BLaER1 treated with 17β-estradiol and CSF1 and Interleukin-3, amounts not matched to agents 10 nM and 100 nM (cell line): ENCODE data around the gene PEPD.
"Not testable (repeated sequence)": the region's sequence is repeated elsewhere in the genome, so short reads cannot be mapped to it uniquely, and the experiment has no call there.

Experiments used
- H3K27ac ChIP-seq, 11 experiments: shearing (Covaris generic); formaldehyde crosslinking; 2 replicates each; pipeline ENCODE4 v1.8.1; 2022
- H3K27me3 ChIP-seq, 11 experiments: shearing (Covaris generic); formaldehyde crosslinking; 2 replicates each; pipeline ENCODE4 v1.8.1; 2022
- H3K36me3 ChIP-seq, 11 experiments: shearing (Covaris generic); formaldehyde crosslinking; 2 replicates each; pipeline ENCODE4 v1.8.1; 2022
- H3K4me1 ChIP-seq, 10 experiments: shearing (Covaris generic); formaldehyde crosslinking; 2 replicates each; pipeline ENCODE4 v1.8.1; 2022
- H3K4me2 ChIP-seq, 11 experiments: shearing (Covaris generic); formaldehyde crosslinking; 2 replicates each; pipeline ENCODE4 v1.8.1; 2022
- H3K4me3 ChIP-seq, 10 experiments: shearing (Covaris generic); formaldehyde crosslinking; 2 replicates each; pipeline ENCODE4 v1.8.1; 2022
- H3K9ac ChIP-seq, 11 experiments: shearing (Covaris generic); formaldehyde crosslinking; 2 replicates each; pipeline ENCODE4 v1.8.1; 2022
- H3K9me3 ChIP-seq, 11 experiments: shearing (Covaris generic); formaldehyde crosslinking; replicated peaks in 1 of 11; 2 replicates each; pipeline ENCODE4 v1.8.1; 2022
- H4K20me1 ChIP-seq, 11 experiments: shearing (Covaris generic); formaldehyde crosslinking; 2 replicates each; pipeline ENCODE4 v1.8.1; 2022
- Cebpa-rat ChIP-seq, 11 experiments: shearing (Covaris generic); IDR thresholded peaks; 2 replicates each; pipeline ENCODE4 v1.8.1; 2022

Gene PEPD

GRCh38 chr19:33499248-33499647, 22.3 kb downstream of the PEPD start:
- Histone ChIP-seq H3K9me3 (no peaks in the 10 kb centered on the region), H3K4me1 (no peaks in the 10 kb centered on the region), H4K20me1 (peaks cover 0 to 61% (median 0%) of the 10 kb centered on the region in 11 experiments; a peak in 9 of 22 replicates), H3K4me2 (no peak overlapping the region), H3K27me3 (no peaks in the 10 kb centered on the region), H3K9ac (no peak overlapping the region), H3K36me3 (peaks cover 4 to 90% (median 22%) of the 10 kb centered on the region in 11 experiments; a peak in 16 of 22 replicates), H3K4me3 (no peak overlapping the region), H3K27ac (no peak overlapping the region)
- TF ChIP-seq Cebpa-rat (IDR thresholded peaks at IDR 0.05), result no peak

- Histone ChIP-seq H3K36me3 (peaks cover 4 to 82% (median 22%) of the 10 kb centered on the region in 11 experiments; a peak in 16 of 22 replicates), H3K27ac (no peak overlapping the region), H4K20me1 (peaks cover 0 to 61% (median 0%) of the 10 kb centered on the region in 11 experiments; a peak in 9 of 22 replicates), H3K4me2 (no peak overlapping the region), H3K9me3 (no peaks in the 10 kb centered on the region), H3K4me1 (no peaks in the 10 kb centered on the region), H3K9ac (no peak overlapping the region), H3K4me3 (no peak overlapping the region), H3K27me3 (no peaks in the 10 kb centered on the region)
- TF ChIP-seq Cebpa-rat (IDR thresholded peaks at IDR 0.05), result no peak
These were observed 23.1 kb downstream of the PEPD start for GRCh38 chr19:33498391-33499000.

GRCh38 chr19:33497778-33498175, 23.8 kb downstream of the PEPD start:
- Histone ChIP-seq H3K4me3 (no peak overlapping the region), H3K4me1 (no peaks in the 10 kb centered on the region), H3K9me3 (no peaks in the 10 kb centered on the region), H3K27me3 (no peaks in the 10 kb centered on the region), H3K27ac (no peak overlapping the region), H3K9ac (no peak overlapping the region; a peak in 1 of 22 replicates), H3K4me2 (no peak overlapping the region), H4K20me1 (peaks cover 0 to 58% (median 0%) of the 10 kb centered on the region in 11 experiments; a peak in 6 of 22 replicates), H3K36me3 (peaks cover 4 to 83% (median 22%) of the 10 kb centered on the region in 11 experiments; a peak in 16 of 22 replicates)
- TF ChIP-seq Cebpa-rat (IDR thresholded peaks at IDR 0.05), result no peak

GRCh38 chr19:33497131-33497777, 24.3 kb downstream of the PEPD start:
- no peaks in the 10 kb centered on the region for H3K9me3 ChIP-seq
- H3K27ac ChIP-seq, result no peak overlapping the region
- H3K4me1 ChIP-seq, result no peaks in the 10 kb centered on the region
- H3K9ac ChIP-seq, result no peak overlapping the region; a peak in 1 of 22 replicates
- H3K36me3 ChIP-seq, result peaks cover 4 to 79% (median 22%) of the 10 kb centered on the region in 11 experiments; a peak in 16 of 22 replicates
- no peak overlapping the region for H3K4me3 ChIP-seq
- H3K27me3 ChIP-seq, result no peaks in the 10 kb centered on the region
- no peak for TF ChIP-seq Cebpa-rat (IDR thresholded peaks at IDR 0.05)
- peaks cover 0 to 59% (median 0%) of the 10 kb centered on the region in 11 experiments; a peak in 6 of 22 replicates for H4K20me1 ChIP-seq
- H3K4me2 ChIP-seq, result no peak overlapping the region

- Histone ChIP-seq H3K27me3 (no peaks in the 10 kb centered on the region), H3K4me1 (no peaks in the 10 kb centered on the region), H3K9ac (no peak overlapping the region), H3K36me3 (peaks cover 4 to 71% (median 22%) of the 10 kb centered on the region in 11 experiments; a peak in 16 of 22 replicates), H3K4me2 (no peak overlapping the region), H4K20me1 (peaks cover 0 to 59% (median 0%) of the 10 kb centered on the region in 11 experiments; a peak in 5 of 22 replicates), H3K9me3 (no peaks in the 10 kb centered on the region), H3K4me3 (no peak overlapping the region), H3K27ac (no peak overlapping the region)
- no peak for TF ChIP-seq Cebpa-rat (IDR thresholded peaks at IDR 0.05)
These were observed 25.3 kb downstream of the PEPD start for GRCh38 chr19:33496038-33496895.

GRCh38 chr19:33493401-33494275, 28.0 kb downstream of the PEPD start:
- no peaks in the 10 kb centered on the region for H3K4me1 ChIP-seq
- no peak overlapping the region for H3K27ac ChIP-seq
- H3K36me3 ChIP-seq, result peaks cover 0 to 52% (median 2%) of the 10 kb centered on the region in 11 experiments; a peak in 8 of 22 replicates
- no peak overlapping the region for H3K4me3 ChIP-seq
- H3K9ac ChIP-seq, result no peak overlapping the region
- peaks cover 0 to 44% (median 0%) of the 10 kb centered on the region in 11 experiments; a peak in 6 of 22 replicates for H4K20me1 ChIP-seq
- TF ChIP-seq Cebpa-rat (IDR thresholded peaks at IDR 0.05), result no peak
- no peaks in the 10 kb centered on the region for H3K27me3 ChIP-seq
- no peaks in the 10 kb centered on the region for H3K9me3 ChIP-seq
- no peak overlapping the region for H3K4me2 ChIP-seq

GRCh38 chr19:33492951-33493350, 28.6 kb downstream of the PEPD start:
- peaks cover 0 to 5% (median 0%) of the 10 kb centered on the region in 10 experiments; a peak in 1 of 20 replicates for H3K4me1 ChIP-seq
- peaks cover 0 to 52% (median 0%) of the 10 kb centered on the region in 11 experiments; a peak in 7 of 22 replicates for H3K36me3 ChIP-seq
- peaks cover 0 to 44% (median 0%) of the 10 kb centered on the region in 11 experiments; a peak in 6 of 22 replicates for H4K20me1 ChIP-seq
- no peak overlapping the region for H3K4me2 ChIP-seq
- H3K27ac ChIP-seq, result no peak overlapping the region
- no peaks in the 10 kb centered on the region for H3K9me3 ChIP-seq
- TF ChIP-seq Cebpa-rat (IDR thresholded peaks at IDR 0.05), result no peak
- H3K27me3 ChIP-seq, result no peaks in the 10 kb centered on the region
- H3K4me3 ChIP-seq, result no peak overlapping the region
- H3K9ac ChIP-seq, result no peak overlapping the region

GRCh38 chr19:33492090-33492489, 29.5 kb downstream of the PEPD start:
- TF ChIP-seq Cebpa-rat (IDR thresholded peaks at IDR 0.05), result no peak
- no peaks in the 10 kb centered on the region for H3K9me3 ChIP-seq
- H3K36me3 ChIP-seq, result peaks cover 0 to 51% (median 0%) of the 10 kb centered on the region in 11 experiments; a peak in 6 of 22 replicates
- no peak overlapping the region for H3K27ac ChIP-seq
- peaks cover 0 to 8% (median 0%) of the 10 kb centered on the region in 10 experiments; a peak in 1 of 20 replicates for H3K4me1 ChIP-seq
- H3K27me3 ChIP-seq, result no peaks in the 10 kb centered on the region
- H4K20me1 ChIP-seq, result peaks cover 0 to 44% (median 0%) of the 10 kb centered on the region in 11 experiments; a peak in 6 of 22 replicates
- no peak overlapping the region for H3K4me3 ChIP-seq
- H3K9ac ChIP-seq, result no peak overlapping the region
- H3K4me2 ChIP-seq, result no peak overlapping the region

- H3K4me3 ChIP-seq, H3K9me3 ChIP-seq, H3K9ac ChIP-seq, H3K4me2 ChIP-seq, H3K27me3 ChIP-seq, H3K4me1 ChIP-seq, H3K27ac ChIP-seq: not testable (repeated sequence)
- peaks cover 0 to 44% (median 0%) of the 10 kb centered on the region in 11 experiments; a peak in 6 of 22 replicates for H4K20me1 ChIP-seq
- H3K36me3 ChIP-seq, result peaks cover 0 to 39% (median 0%) of the 10 kb centered on the region in 11 experiments; a peak in 6 of 22 replicates
These were observed 31.0 kb downstream of the PEPD start for GRCh38 chr19:33490596-33490995.
